22Rv1 (cell line): Measurements from ENCODE around the gene DNMT3A.

Source experiments
- CTCF ChIP-seq: fragments of 450-650 bp; IDR thresholded peaks from 2 replicates; pipeline ENCODE4 v1.5.1; 2017; ENCODE audit warnings: mild to moderate bottlenecking
- ZFX ChIP-seq: fragments of 450-650 bp; IDR thresholded peaks from 2 replicates; pipeline ENCODE4 v1.6.1; 2017; ENCODE audit warnings: antibody characterized with exemption, borderline replicate concordance

GRCh38 chr2:25247792-25248512 lies 93.8 kb downstream of the DNMT3A start:
- TF ChIP-seq CTCF (no peak), ZFX (no peak)
